Activated naive CD4-positive, alpha-beta T cell treated with anti-CD3 and anti-CD28 coated beads, Interleukin-2, amount 50 U/mL, for 24 hours (primary cell): ENCODE measurements around the gene CYB561D1.
"Not testable (repeated sequence)": the region's sequence is repeated elsewhere in the genome, so short reads cannot be mapped to it uniquely, and the experiment has no call there.

Experiments used
- H3K27ac Mint-ChIP-seq: one replicate; pipeline ENCODE4 v1.8.0; 2021; ENCODE audit warnings: mild to moderate bottlenecking, mixed read lengths
- H3K27me3 Mint-ChIP-seq: one replicate; pipeline ENCODE4 v1.8.0; 2021; ENCODE audit warnings: mixed read lengths
- H3K36me3 Mint-ChIP-seq: one replicate; pipeline ENCODE4 v1.8.0; 2021; ENCODE audit warnings: mixed read lengths
- H3K4me1 Mint-ChIP-seq: one replicate; pipeline ENCODE4 v1.8.0; 2021; ENCODE audit warnings: mixed read lengths
- H3K4me3 Mint-ChIP-seq: one replicate; pipeline ENCODE4 v1.8.0; 2021; ENCODE audit warnings: mild to moderate bottlenecking, mixed read lengths
- H3K9me3 Mint-ChIP-seq: one replicate; pipeline ENCODE4 v1.8.0; 2021; ENCODE audit warnings: mixed read lengths

The CYB561D1 gene

GRCh38 chr1:109493805-109494539 is at the start of gene CYB561D1:
CYB561D1 (plus strand) TSS chr1:109494094; CDS start chr1:109494140, 46 bp downstream.
- Mint-ChIP-seq H3K9me3 (no peaks in the 10 kb centered on the region), H3K27me3 (no peaks in the 10 kb centered on the region), H3K4me1 (peaks cover 56% of the 10 kb centered on the region), H3K36me3 (peaks cover 2% of the 10 kb centered on the region), H3K4me3 (peak within 1 kb of the TSS; percentile 93), H3K27ac (peak within 1 kb of the TSS; percentile 84)

GRCh38 chr1:109444346-109444745 is 49.5 kb upstream of the CYB561D1 start:
- H3K9me3 Mint-ChIP-seq, result no peaks in the 10 kb centered on the region
- no peak overlapping the region for H3K27ac Mint-ChIP-seq
- H3K4me3 Mint-ChIP-seq, result no peak overlapping the region

GRCh38 chr1:109445949-109446695 is 47.8 kb upstream of the CYB561D1 start:
- H3K27ac Mint-ChIP-seq, H3K36me3 Mint-ChIP-seq, H3K4me3 Mint-ChIP-seq, H3K4me1 Mint-ChIP-seq, H3K9me3 Mint-ChIP-seq: not testable (repeated sequence)
- H3K27me3 Mint-ChIP-seq, result peaks cover 11% of the 10 kb centered on the region

More at GRCh38 chr1:109444346-109444745, 49.5 kb upstream of the CYB561D1 start:
- Mint-ChIP-seq H3K4me1 (no peaks in the 10 kb centered on the region), H3K27me3 (peaks cover 5% of the 10 kb centered on the region), H3K36me3 (no peaks in the 10 kb centered on the region)

GRCh38 chr1:109447524-109447923 is 46.4 kb upstream of the CYB561D1 start:
- H3K36me3 Mint-ChIP-seq, result peaks cover 2% of the 10 kb centered on the region
- H3K4me1 Mint-ChIP-seq, result no peaks in the 10 kb centered on the region
- peaks cover 12% of the 10 kb centered on the region for H3K27me3 Mint-ChIP-seq
- H3K27ac Mint-ChIP-seq, result no peak overlapping the region
- H3K9me3 Mint-ChIP-seq, result no peaks in the 10 kb centered on the region
- H3K4me3 Mint-ChIP-seq, result no peak overlapping the region

GRCh38 chr1:109454497-109455133 is 39.3 kb upstream of the CYB561D1 start:
- Mint-ChIP-seq H3K9me3 (peaks cover 14% of the 10 kb centered on the region), H3K27me3 (peaks cover 23% of the 10 kb centered on the region), H3K36me3 (peaks cover 2% of the 10 kb centered on the region), H3K4me3 (no peak overlapping the region), H3K27ac (no peak overlapping the region), H3K4me1 (no peaks in the 10 kb centered on the region)

GRCh38 chr1:109457819-109458218 is 36.1 kb upstream of the CYB561D1 start:
- Mint-ChIP-seq H3K9me3 (peaks cover 14% of the 10 kb centered on the region), H3K4me3 (no peak overlapping the region), H3K27ac (no peak overlapping the region), H3K36me3 (peaks cover 2% of the 10 kb centered on the region), H3K27me3 (peaks cover 23% of the 10 kb centered on the region), H3K4me1 (no peaks in the 10 kb centered on the region)

- Mint-ChIP-seq H3K4me3 (peak overlapping the region; percentile 73), H3K4me1 (peaks cover 7% of the 10 kb centered on the region), H3K36me3 (no peaks in the 10 kb centered on the region), H3K27ac (no peak overlapping the region), H3K27me3 (peaks cover 45% of the 10 kb centered on the region), H3K9me3 (no peaks in the 10 kb centered on the region)
These were observed 27.8 kb upstream of the CYB561D1 start for GRCh38 chr1:109466125-109466451.

- peaks cover 45% of the 10 kb centered on the region for H3K27me3 Mint-ChIP-seq
- H3K4me3 Mint-ChIP-seq, result peak within 1 kb of the TSS; percentile 73
- H3K27ac Mint-ChIP-seq, result no peak within 1 kb of the TSS
- peaks cover 7% of the 10 kb centered on the region for H3K4me1 Mint-ChIP-seq
- no peaks in the 10 kb centered on the region for H3K36me3 Mint-ChIP-seq
- H3K9me3 Mint-ChIP-seq, result no peaks in the 10 kb centered on the region
These were observed 27.2 kb upstream of the CYB561D1 start, which contains the start of gene SYPL2 for GRCh38 chr1:109466452-109467300. SYPL2 (plus strand) TSS chr1:109466546; CDS start chr1:109466844, 298 bp downstream.

- peak overlapping the region; percentile 49 for H3K4me3 Mint-ChIP-seq
- H3K27me3 Mint-ChIP-seq, result peaks cover 45% of the 10 kb centered on the region
These were observed 26.6 kb upstream of the CYB561D1 start for GRCh38 chr1:109467301-109467777.

GRCh38 chr1:109468061-109468460 is 25.8 kb upstream of the CYB561D1 start:
- H3K4me3 Mint-ChIP-seq, result peak overlapping the region; percentile 49
- H3K9me3 Mint-ChIP-seq, result no peaks in the 10 kb centered on the region
- no peak overlapping the region for H3K27ac Mint-ChIP-seq
- H3K36me3 Mint-ChIP-seq, result no peaks in the 10 kb centered on the region
- H3K27me3 Mint-ChIP-seq, result peaks cover 45% of the 10 kb centered on the region
- peaks cover 7% of the 10 kb centered on the region for H3K4me1 Mint-ChIP-seq

More at GRCh38 chr1:109467301-109467777, 26.6 kb upstream of the CYB561D1 start:
- H3K4me1 Mint-ChIP-seq, result peaks cover 7% of the 10 kb centered on the region
- H3K9me3 Mint-ChIP-seq, result no peaks in the 10 kb centered on the region
- no peaks in the 10 kb centered on the region for H3K36me3 Mint-ChIP-seq
- no peak overlapping the region for H3K27ac Mint-ChIP-seq

- Mint-ChIP-seq H3K27ac (no peak overlapping the region), H3K36me3 (no peaks in the 10 kb centered on the region), H3K27me3 (peaks cover 43% of the 10 kb centered on the region), H3K4me1 (peaks cover 7% of the 10 kb centered on the region), H3K9me3 (no peaks in the 10 kb centered on the region), H3K4me3 (no peak overlapping the region)
These were observed 25.0 kb upstream of the CYB561D1 start for GRCh38 chr1:109468903-109469302.

- H3K36me3 Mint-ChIP-seq, result no peaks in the 10 kb centered on the region
- no peak overlapping the region for H3K4me3 Mint-ChIP-seq
- no peaks in the 10 kb centered on the region for H3K9me3 Mint-ChIP-seq
- H3K4me1 Mint-ChIP-seq, result peaks cover 7% of the 10 kb centered on the region
- H3K27ac Mint-ChIP-seq, result no peak overlapping the region
- H3K27me3 Mint-ChIP-seq, result peaks cover 33% of the 10 kb centered on the region
These were observed 23.6 kb upstream of the CYB561D1 start for GRCh38 chr1:109470245-109470644.

GRCh38 chr1:109472779-109473178 is 21.1 kb upstream of the CYB561D1 start:
- Mint-ChIP-seq H3K4me1 (peaks cover 3% of the 10 kb centered on the region), H3K27me3 (peaks cover 30% of the 10 kb centered on the region), H3K27ac (no peak overlapping the region), H3K9me3 (no peaks in the 10 kb centered on the region), H3K36me3 (no peaks in the 10 kb centered on the region), H3K4me3 (no peak overlapping the region)

GRCh38 chr1:109473284-109474057 is 20.4 kb upstream of the CYB561D1 start:
- H3K36me3 Mint-ChIP-seq, H3K4me1 Mint-ChIP-seq, H3K4me3 Mint-ChIP-seq, H3K9me3 Mint-ChIP-seq, H3K27ac Mint-ChIP-seq: not testable (repeated sequence)
- H3K27me3 Mint-ChIP-seq, result peaks cover 26% of the 10 kb centered on the region
